ENCODE data around the gene CLEC12A. TPM values are rescaled to one million over a fixed set of nuclear protein-coding genes. Genes with fewer than 3 reads are reported as not detected.
A peak's percentile ranks its signal among the peaks of the same experiment; 100 is the strongest.

Gene CLEC12A
- total and polyA plus RNA-seq, 7 donors: 0.82 to 8.3 (median 2.4) TPM; not detected in 2

GRCh38 chr12:9936591-9936990 lies 34.6 kb upstream of the CLEC12A start:
- Histone ChIP-seq H3K27me3 (no peaks in the 10 kb centered on the region), H3K4me3 (no peak overlapping the region), H3K27ac (no peak overlapping the region), H3K36me3 (no peaks in the 10 kb centered on the region), H3K9me3 (no peaks in the 10 kb centered on the region), H3K4me1 (no peaks in the 10 kb centered on the region)
- TF ChIP-seq EP300 (IDR thresholded peaks at IDR 0.05) (no peak), POLR2A (IDR thresholded peaks at IDR 0.05) (no peak), CTCF (IDR thresholded peaks at IDR 0.05) (no peak), POLR2AphosphoS5 (IDR thresholded peaks at IDR 0.05) (no peak)
- DNase-seq: no peak
- WGBS, 2 donors: 70 to 72% methylated on average over 10 of the region's 10 CpGs
- intact Hi-C loops (cut with DNase I): no loop called here

- intact Hi-C loops (cut with DNase I): no loop called here
- H3K4me1 ChIP-seq: no peaks in the 10 kb centered on the region
- no peak overlapping the region for H3K4me3 ChIP-seq
- H3K9me3 ChIP-seq: no peaks in the 10 kb centered on the region
- 27 to 44% methylated on average over 2 of the region's 2 CpGs for WGBS, 2 donors
- no peaks in the 10 kb centered on the region for H3K36me3 ChIP-seq
- no peak overlapping the region for H3K27ac ChIP-seq
- no peak for DNase-seq
- TF ChIP-seq POLR2A (IDR thresholded peaks at IDR 0.05): no peak
- no peak for TF ChIP-seq CTCF (IDR thresholded peaks at IDR 0.05)
- no peak for TF ChIP-seq EP300 (IDR thresholded peaks at IDR 0.05)
- TF ChIP-seq POLR2AphosphoS5 (IDR thresholded peaks at IDR 0.05): no peak
- H3K27me3 ChIP-seq: no peaks in the 10 kb centered on the region
These were observed 30.8 kb upstream of the CLEC12A start for GRCh38 chr12:9940375-9940774.

DNA sequence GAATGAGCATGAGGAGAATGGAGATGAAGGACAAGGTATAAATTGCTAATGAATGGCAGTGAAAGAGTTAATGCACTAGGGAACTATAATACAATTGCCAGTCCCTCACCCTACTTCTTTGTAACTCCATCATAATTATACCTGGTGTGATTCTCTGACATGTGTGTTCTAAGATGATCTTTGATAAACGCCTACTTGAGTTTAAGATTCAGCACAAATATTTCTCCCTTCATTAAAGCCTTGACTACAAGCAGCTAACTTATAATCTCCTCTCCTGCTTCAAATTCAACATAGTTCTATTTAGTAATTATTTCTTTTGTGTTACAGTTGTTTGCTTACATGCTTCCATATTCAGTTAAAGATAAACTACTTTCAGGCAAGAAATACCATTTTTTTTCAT lies 29.4 kb upstream of the CLEC12A start:
- no peak overlapping the region for H3K4me3 ChIP-seq
- intact Hi-C loops (cut with DNase I): no loop called here
- WGBS, 2 donors: 64 to 74% methylated on average over 1 of the region's 1 CpG

GRCh38 chr12:9943240-9943639 lies 28.0 kb upstream of the CLEC12A start:
- TF ChIP-seq POLR2A (IDR thresholded peaks at IDR 0.05) (no peak), CTCF (IDR thresholded peaks at IDR 0.05) (no peak), POLR2AphosphoS5 (IDR thresholded peaks at IDR 0.05) (no peak), EP300 (IDR thresholded peaks at IDR 0.05) (no peak)
- Histone ChIP-seq H3K4me3 (peak overlapping the region in 1 of 4 donors; percentile 17), H3K9me3 (no peaks in the 10 kb centered on the region), H3K27ac (no peak overlapping the region), H3K4me1 (no peaks in the 10 kb centered on the region), H3K36me3 (no peaks in the 10 kb centered on the region), H3K27me3 (no peaks in the 10 kb centered on the region)
- no peak for DNase-seq
- intact Hi-C loops (cut with DNase I): no loop called here
- 50 to 58% methylated on average over 19 of the region's 19 CpGs for WGBS, 2 donors

More for the DNA sequence above, 29.4 kb upstream of the CLEC12A start:
- Histone ChIP-seq H3K4me1 (no peaks in the 10 kb centered on the region), H3K27ac (no peak overlapping the region), H3K27me3 (no peaks in the 10 kb centered on the region), H3K36me3 (no peaks in the 10 kb centered on the region), H3K9me3 (no peaks in the 10 kb centered on the region)
- TF ChIP-seq POLR2AphosphoS5 (IDR thresholded peaks at IDR 0.05): no peak
- TF ChIP-seq EP300 (IDR thresholded peaks at IDR 0.05): no peak
- no peak for TF ChIP-seq CTCF (IDR thresholded peaks at IDR 0.05)
- no peak for DNase-seq

DNA sequence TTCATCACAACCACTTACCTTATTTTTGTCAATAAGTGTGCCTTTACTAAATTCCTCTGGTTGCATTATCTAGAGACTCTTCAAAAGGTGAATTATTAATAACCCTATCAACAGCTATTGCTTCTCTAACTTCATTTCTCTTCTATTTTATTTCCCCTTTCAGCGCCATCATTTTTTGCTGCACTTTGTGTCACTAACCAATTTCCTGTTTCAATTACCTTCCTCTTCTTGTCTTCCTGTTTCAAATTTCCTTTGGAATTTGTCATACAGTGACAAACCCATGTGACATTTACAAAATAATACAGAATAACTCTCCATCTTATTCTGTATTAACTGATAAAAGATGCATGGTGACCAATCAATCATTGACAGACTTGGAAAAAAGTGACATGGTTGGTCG lies 26.8 kb upstream of the CLEC12A start:
- Histone ChIP-seq H3K9me3 (no peaks in the 10 kb centered on the region), H3K27me3 (no peaks in the 10 kb centered on the region), H3K36me3 (no peaks in the 10 kb centered on the region), H3K27ac (no peak overlapping the region), H3K4me1 (no peaks in the 10 kb centered on the region), H3K4me3 (no peak overlapping the region)
- DNase-seq: no peak
- 49 to 52% methylated on average over 2 of the region's 2 CpGs for WGBS, 2 donors
- intact Hi-C loops (cut with DNase I): no loop called here
- no peak for TF ChIP-seq POLR2A (IDR thresholded peaks at IDR 0.05)
- no peak for TF ChIP-seq POLR2AphosphoS5 (IDR thresholded peaks at IDR 0.05)
- TF ChIP-seq CTCF (IDR thresholded peaks at IDR 0.05): no peak
- TF ChIP-seq EP300 (IDR thresholded peaks at IDR 0.05): no peak
